ENCODE measurements around the gene SART1. TPM values are rescaled to one million over a fixed set of nuclear protein-coding genes. Genes with fewer than 3 reads are reported as not detected.
A peak's percentile ranks its signal among the peaks of the same experiment; 100 is the strongest.
"Not testable (repeated sequence)": the region's sequence is repeated elsewhere in the genome, so short reads cannot be mapped to it uniquely, and the experiment has no call there.

The SART1 gene
- total RNA-seq, 1 donor from 2014 or later = 37.3 TPM

DNA sequence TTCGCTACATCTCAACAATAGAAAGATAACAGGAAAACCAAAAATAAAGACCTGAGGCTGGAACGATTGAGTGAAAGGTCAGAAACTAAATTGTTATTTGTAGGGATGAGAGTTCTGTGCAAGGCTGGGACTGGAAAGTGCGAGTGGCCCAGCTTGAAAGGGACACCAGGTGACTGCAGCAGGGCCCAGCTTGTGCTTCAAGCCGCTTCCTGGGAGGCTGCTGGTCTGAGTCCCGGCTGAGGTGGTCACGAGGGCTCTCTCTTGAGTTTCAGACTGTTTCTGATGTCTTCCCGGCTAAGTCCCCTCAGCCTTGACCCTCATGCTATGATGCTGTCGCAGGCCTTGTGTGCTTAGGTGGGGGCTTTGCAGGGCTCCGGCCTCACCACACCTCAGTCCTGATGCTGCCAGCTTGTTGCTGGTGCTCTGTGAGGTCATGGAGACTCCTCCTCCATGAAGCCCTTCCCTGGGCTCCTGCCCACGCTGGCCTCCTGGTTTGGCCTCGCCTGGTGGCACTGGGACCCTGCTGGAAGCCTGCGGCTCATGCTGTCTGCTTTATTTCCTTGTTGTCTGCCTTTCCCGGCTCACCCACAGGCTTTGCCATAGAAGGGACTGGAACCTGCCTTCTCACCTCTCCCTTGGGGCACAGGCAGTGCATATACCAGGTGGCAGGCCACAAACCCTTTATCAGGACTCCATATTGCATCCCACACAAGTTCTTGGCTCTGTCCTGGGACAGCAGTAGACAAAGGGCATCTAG, 44.8 kb downstream of the SART1 start:
- Mint-ChIP-seq H3K9me3 (ENCODE audit: low read depth) (no peaks in the 10 kb centered on the region), H3K36me3 (ENCODE audit: low read depth) (peaks cover 4% of the 10 kb centered on the region), H3K4me3 (ENCODE audit: unreplicated experiment) (no peak overlapping the region), H3K27me3 (ENCODE audit: low read depth) (no peaks in the 10 kb centered on the region), H3K4me1 (ENCODE audit: low read depth) (peaks cover 22% of the 10 kb centered on the region), H3K27ac (ENCODE audit: unreplicated experiment) (peak overlapping the region; percentile 57)
- TF ChIP-seq, protein P1, sequence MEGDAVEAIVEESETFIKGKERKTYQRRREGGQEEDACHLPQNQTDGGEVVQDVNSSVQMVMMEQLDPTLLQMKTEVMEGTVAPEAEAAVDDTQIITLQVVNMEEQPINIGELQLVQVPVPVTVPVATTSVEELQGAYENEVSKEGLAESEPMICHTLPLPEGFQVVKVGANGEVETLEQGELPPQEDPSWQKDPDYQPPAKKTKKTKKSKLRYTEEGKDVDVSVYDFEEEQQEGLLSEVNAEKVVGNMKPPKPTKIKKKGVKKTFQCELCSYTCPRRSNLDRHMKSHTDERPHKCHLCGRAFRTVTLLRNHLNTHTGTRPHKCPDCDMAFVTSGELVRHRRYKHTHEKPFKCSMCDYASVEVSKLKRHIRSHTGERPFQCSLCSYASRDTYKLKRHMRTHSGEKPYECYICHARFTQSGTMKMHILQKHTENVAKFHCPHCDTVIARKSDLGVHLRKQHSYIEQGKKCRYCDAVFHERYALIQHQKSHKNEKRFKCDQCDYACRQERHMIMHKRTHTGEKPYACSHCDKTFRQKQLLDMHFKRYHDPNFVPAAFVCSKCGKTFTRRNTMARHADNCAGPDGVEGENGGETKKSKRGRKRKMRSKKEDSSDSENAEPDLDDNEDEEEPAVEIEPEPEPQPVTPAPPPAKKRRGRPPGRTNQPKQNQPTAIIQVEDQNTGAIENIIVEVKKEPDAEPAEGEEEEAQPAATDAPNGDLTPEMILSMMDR (IDR thresholded peaks at IDR 0.05) = no peak
- DNase-seq (ENCODE audit: low spot score) = no peak

DNA sequence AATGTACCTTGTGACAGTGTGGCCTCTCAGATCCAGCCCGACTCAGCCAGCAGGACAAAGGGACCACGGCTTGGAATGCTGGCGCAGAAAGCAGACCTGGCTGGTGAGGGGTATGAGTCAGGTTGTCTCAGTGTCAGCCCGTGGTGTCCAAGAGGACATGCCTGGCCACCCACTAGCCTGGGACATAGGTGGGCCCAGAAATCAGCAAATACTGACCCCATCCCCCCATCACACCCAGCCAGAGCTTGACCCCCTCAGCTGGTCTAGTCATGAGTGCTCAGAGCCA, 45.3 kb downstream of the SART1 start:
- Mint-ChIP-seq H3K27ac (ENCODE audit: unreplicated experiment) (no peak overlapping the region), H3K4me1 (ENCODE audit: low read depth) (peaks cover 24% of the 10 kb centered on the region), H3K27me3 (ENCODE audit: low read depth) (no peaks in the 10 kb centered on the region), H3K9me3 (ENCODE audit: low read depth) (no peaks in the 10 kb centered on the region), H3K36me3 (ENCODE audit: low read depth) (peaks cover 4% of the 10 kb centered on the region), H3K4me3 (ENCODE audit: unreplicated experiment) (no peak overlapping the region)
- DNase-seq (ENCODE audit: low spot score) = no peak
- TF ChIP-seq, protein P1 (IDR thresholded peaks at IDR 0.05) = no peak

DNA sequence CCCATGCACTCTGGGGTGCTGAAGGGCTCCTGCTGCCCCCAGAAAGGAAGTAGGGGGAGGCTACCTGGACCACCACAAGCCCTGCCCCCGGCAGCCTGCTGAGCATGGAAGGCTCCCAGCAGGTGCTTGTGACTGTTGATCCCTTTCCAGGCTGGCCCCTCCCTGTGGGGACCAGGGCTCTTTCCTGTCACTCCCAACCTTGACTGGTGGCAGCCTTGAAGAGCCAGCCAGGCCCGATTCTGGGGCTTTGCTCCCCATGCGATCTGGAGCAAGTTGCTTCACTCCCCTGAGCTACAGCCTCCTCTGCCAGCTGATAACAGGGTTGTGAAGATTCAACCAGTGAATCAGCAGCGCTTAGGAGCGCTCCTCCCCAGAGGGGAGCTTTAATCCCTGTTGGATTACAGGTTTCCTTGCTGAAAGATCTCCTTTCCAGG, 45.7 kb downstream of the SART1 start:
- H3K9me3 Mint-ChIP-seq (ENCODE audit: low read depth) = no peaks in the 10 kb centered on the region
- H3K27me3 Mint-ChIP-seq (ENCODE audit: low read depth) = no peaks in the 10 kb centered on the region
- H3K4me1 Mint-ChIP-seq (ENCODE audit: low read depth) = peaks cover 24% of the 10 kb centered on the region
- H3K4me3 Mint-ChIP-seq (ENCODE audit: unreplicated experiment) = no peak overlapping the region
- TF ChIP-seq, protein P1 (IDR thresholded peaks at IDR 0.05) = no peak
- H3K36me3 Mint-ChIP-seq (ENCODE audit: low read depth) = peaks cover 4% of the 10 kb centered on the region
- DNase-seq (ENCODE audit: low spot score) = no peak
- H3K27ac Mint-ChIP-seq (ENCODE audit: unreplicated experiment) = no peak overlapping the region

DNA sequence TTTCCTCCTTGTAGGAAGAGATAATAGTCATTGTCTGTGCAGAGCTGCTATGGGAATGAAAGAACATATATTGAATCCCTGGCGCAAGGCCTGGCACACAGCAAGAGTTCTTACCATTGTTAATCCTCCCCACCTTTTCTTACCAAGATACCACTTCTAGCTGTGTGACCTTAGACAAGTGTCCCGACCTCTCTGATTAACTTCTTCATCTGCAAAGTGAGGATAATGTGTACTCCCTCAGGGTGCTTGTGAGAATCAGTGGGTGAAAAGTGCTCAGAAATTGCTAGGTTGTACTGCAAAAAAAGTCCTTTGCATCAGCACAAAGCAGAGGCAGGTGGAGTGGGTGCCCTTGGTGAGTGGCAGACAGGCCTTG, 46.5 kb downstream of the SART1 start:
- peaks cover 4% of the 10 kb centered on the region for H3K36me3 Mint-ChIP-seq (ENCODE audit: low read depth)
- no peak overlapping the region for H3K27ac Mint-ChIP-seq (ENCODE audit: unreplicated experiment)
- no peaks in the 10 kb centered on the region for H3K27me3 Mint-ChIP-seq (ENCODE audit: low read depth)
- H3K9me3 Mint-ChIP-seq (ENCODE audit: low read depth) = no peaks in the 10 kb centered on the region
- TF ChIP-seq, protein P1 (IDR thresholded peaks at IDR 0.05) = no peak
- H3K4me1 Mint-ChIP-seq (ENCODE audit: low read depth) = peaks cover 25% of the 10 kb centered on the region
- no peak for DNase-seq (ENCODE audit: low spot score)
- no peak overlapping the region for H3K4me3 Mint-ChIP-seq (ENCODE audit: unreplicated experiment)

DNA sequence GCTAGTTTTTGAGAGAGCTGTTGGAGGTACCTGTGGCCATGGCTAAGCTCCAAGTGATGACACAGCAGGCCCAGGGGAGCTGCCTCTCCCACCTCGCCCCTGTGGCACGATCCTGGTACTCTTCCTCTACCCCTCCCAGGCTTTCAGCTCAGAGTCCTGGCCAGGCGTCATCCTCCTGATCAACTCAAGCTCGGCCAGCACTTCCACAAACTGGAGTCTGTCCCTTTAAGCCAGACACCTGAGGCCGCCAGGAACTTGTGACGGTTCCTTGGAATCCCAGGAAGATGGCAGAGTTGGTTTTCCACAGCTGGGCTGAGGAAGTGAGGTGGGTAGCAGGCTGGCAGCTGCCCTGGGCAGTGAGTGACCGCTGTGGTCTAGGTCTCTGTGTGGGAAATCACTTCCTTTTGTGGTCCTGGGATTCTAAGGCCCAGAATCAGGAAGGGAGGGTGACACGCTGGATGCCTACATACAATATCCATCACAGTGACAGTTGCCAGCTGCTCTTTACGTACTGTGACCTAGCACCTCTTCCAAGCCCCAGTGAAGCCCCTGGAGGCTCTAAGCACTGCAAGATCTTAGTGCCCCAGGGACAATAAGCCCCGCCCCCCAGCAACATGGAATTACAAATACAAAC, 47.1 kb downstream of the SART1 start:
- Mint-ChIP-seq H3K36me3 (ENCODE audit: low read depth) (peaks cover 4% of the 10 kb centered on the region), H3K9me3 (ENCODE audit: low read depth) (no peaks in the 10 kb centered on the region), H3K4me1 (ENCODE audit: low read depth) (peaks cover 25% of the 10 kb centered on the region), H3K27me3 (ENCODE audit: low read depth) (no peaks in the 10 kb centered on the region), H3K4me3 (ENCODE audit: unreplicated experiment) (no peak overlapping the region), H3K27ac (ENCODE audit: unreplicated experiment) (peak overlapping the region; percentile 71)
- TF ChIP-seq, protein P1 (IDR thresholded peaks at IDR 0.05) = no peak
- DNase-seq (ENCODE audit: low spot score) = no peak

DNA sequence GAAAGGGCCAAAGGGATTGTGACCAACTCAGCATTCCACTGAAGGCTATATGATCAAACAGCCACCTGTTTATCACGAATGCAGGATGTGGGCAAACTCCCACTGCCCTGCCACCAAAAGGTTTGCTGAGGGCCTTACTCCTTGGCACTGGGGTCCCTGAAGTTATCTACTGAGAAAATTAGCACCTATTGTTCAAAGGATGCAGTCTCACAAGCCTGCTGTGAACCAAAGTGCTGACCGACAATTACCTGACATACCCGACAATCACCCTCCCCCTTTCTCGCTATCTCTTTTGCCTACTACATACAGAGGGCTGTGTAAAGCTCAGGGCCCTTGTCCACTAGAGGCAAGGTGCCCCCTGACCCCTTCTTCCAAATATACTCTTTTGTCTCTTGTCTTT, 48.5 kb downstream of the SART1 start:
- not testable (repeated sequence) for H3K27ac Mint-ChIP-seq (ENCODE audit: unreplicated experiment); H3K4me3 Mint-ChIP-seq (ENCODE audit: unreplicated experiment)

More for the DNA sequence above, 48.5 kb downstream of the SART1 start:
- peaks cover 36% of the 10 kb centered on the region for H3K4me1 Mint-ChIP-seq (ENCODE audit: low read depth)
- H3K36me3 Mint-ChIP-seq (ENCODE audit: low read depth); H3K27me3 Mint-ChIP-seq (ENCODE audit: low read depth); H3K9me3 Mint-ChIP-seq (ENCODE audit: low read depth); DNase-seq (ENCODE audit: low spot score): not testable (repeated sequence)

All from chondrocyte (in vitro differentiated cells).